ENCODE results near the gene TEX44. TPM values are rescaled to one million over a fixed set of nuclear protein-coding genes. Genes with fewer than 3 reads are reported as not detected.
"Not testable (repeated sequence)": the region's sequence is repeated elsewhere in the genome, so short reads cannot be mapped to it uniquely, and the experiment has no call there.

The TEX44 gene
- total RNA-seq, 3 donors from 2014 or later (not counting 1 experiment from before 2014, with no cell fraction given): not detected

DNA sequence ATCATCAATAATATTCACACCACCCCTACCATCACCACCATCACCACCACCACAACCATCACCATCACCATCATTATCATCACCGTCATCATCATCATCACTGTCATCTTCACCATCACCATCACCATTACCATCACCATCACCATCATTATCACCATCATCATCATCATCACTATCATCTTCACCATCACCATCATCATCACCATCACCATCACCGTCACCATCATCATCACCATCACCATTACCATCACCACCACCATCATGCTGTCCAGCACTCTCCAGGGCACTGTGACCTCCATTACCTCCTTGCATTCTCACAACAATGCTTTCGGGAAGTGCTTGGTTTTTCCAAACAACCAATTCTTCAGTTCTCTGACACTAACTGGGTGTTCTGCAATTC lies 13.1 kb upstream of the TEX44 start:
- no peaks in the 10 kb centered on the region for H3K27me3 ChIP-seq (ENCODE audit: control insufficient read depth, insufficient read depth, low read length)
- peaks cover 4 to 6% of the 10 kb centered on the region in 2 donors for H3K9me3 Mint-ChIP-seq
- no peak overlapping the region for H3K4me3 ChIP-seq (ENCODE audit: low read length)
- DNase-seq (no peak), ATAC-seq (no peak)
- H3K27me3 Mint-ChIP-seq (ENCODE audit: low read depth in 2 of 2): no peaks in the 10 kb centered on the region
- no peak overlapping the region for H3K27ac Mint-ChIP-seq
- 85% methylated on average over 3 of the region's 3 CpGs for WGBS (ENCODE audit: insufficient coverage)
- H3K36me3 ChIP-seq (ENCODE audit: control insufficient read depth, insufficient read depth, low read length): no peaks in the 10 kb centered on the region
- no peak overlapping the region for H3K27ac ChIP-seq (ENCODE audit: low read length)
- peaks cover 18 to 19% of the 10 kb centered on the region in 2 donors for H3K4me1 Mint-ChIP-seq
- H3K4me1 ChIP-seq (ENCODE audit: control insufficient read depth, insufficient read depth, low read length): peaks cover 12% of the 10 kb centered on the region
- H3K4me3 Mint-ChIP-seq: no peak overlapping the region
- TF ChIP-seq CTCF (IDR thresholded peaks at IDR 0.05): no peak
- no peaks in the 10 kb centered on the region for H3K36me3 Mint-ChIP-seq
- H3K9me3 ChIP-seq (ENCODE audit: control insufficient read depth, insufficient read depth, low read length): no peaks in the 10 kb centered on the region
- intact Hi-C loops (cut with micrococcal nuclease): no loop called here

GRCh38 chr2:231581328-231581727 lies 11.3 kb upstream of the TEX44 start:
- intact Hi-C loops (cut with micrococcal nuclease): no loop called here
- Mint-ChIP-seq H3K27ac (no peak overlapping the region), H3K36me3 (no peaks in the 10 kb centered on the region), H3K27me3 (ENCODE audit: low read depth in 2 of 2) (no peaks in the 10 kb centered on the region), H3K9me3 (peaks cover 4 to 6% of the 10 kb centered on the region in 2 donors), H3K4me3 (no peak overlapping the region), H3K4me1 (peaks cover 4 to 9% of the 10 kb centered on the region in 2 donors)
- Histone ChIP-seq H3K4me3 (ENCODE audit: low read length) (no peak overlapping the region), H3K36me3 (ENCODE audit: control insufficient read depth, insufficient read depth, low read length) (no peaks in the 10 kb centered on the region), H3K27ac (ENCODE audit: low read length) (no peak overlapping the region), H3K9me3 (ENCODE audit: control insufficient read depth, insufficient read depth, low read length) (no peaks in the 10 kb centered on the region), H3K27me3 (ENCODE audit: control insufficient read depth, insufficient read depth, low read length) (no peaks in the 10 kb centered on the region), H3K4me1 (ENCODE audit: control insufficient read depth, insufficient read depth, low read length) (peaks cover 3% of the 10 kb centered on the region)
- WGBS (ENCODE audit: insufficient coverage): 87% methylated on average over 4 of the region's 4 CpGs
- no peak for TF ChIP-seq CTCF (IDR thresholded peaks at IDR 0.05)
- ATAC-seq: no peak
- DNase-seq: no peak

DNA sequence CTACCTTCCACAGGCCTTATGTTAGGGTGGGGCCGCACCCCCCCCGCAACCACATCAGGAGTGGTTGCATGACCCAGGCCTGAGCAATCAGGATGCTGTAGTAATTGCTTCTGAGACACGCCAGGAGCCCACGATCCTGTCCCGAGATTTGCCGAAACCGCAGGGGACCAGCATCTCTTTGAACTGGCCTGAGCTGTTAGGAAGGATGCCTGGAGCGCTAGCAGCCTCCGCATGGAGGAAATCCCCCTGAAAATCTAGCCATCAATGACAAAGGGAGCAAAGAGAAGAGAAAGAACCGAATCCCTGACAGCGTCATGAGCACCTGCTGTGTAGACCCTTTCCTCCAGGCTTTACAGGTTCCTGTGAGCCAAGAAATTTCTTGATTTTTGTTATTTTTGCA lies 8.7 kb upstream of the TEX44 start:
- peaks cover 0 to 5% of the 10 kb centered on the region in 2 donors for H3K4me1 Mint-ChIP-seq

GRCh38 chr2:231587744-231588143 lies 4.9 kb upstream of the TEX44 start:
- H3K4me1 Mint-ChIP-seq; H3K27me3 Mint-ChIP-seq (ENCODE audit: low read depth in 2 of 2); H3K4me1 ChIP-seq (ENCODE audit: control insufficient read depth, insufficient read depth, low read length); DNase-seq; H3K4me3 ChIP-seq (ENCODE audit: low read length); H3K27ac Mint-ChIP-seq; H3K36me3 Mint-ChIP-seq; H3K27ac ChIP-seq (ENCODE audit: low read length); ATAC-seq; H3K9me3 ChIP-seq (ENCODE audit: control insufficient read depth, insufficient read depth, low read length); H3K36me3 ChIP-seq (ENCODE audit: control insufficient read depth, insufficient read depth, low read length); H3K27me3 ChIP-seq (ENCODE audit: control insufficient read depth, insufficient read depth, low read length); H3K9me3 Mint-ChIP-seq; intact Hi-C loops (cut with micrococcal nuclease); H3K4me3 Mint-ChIP-seq: not testable (repeated sequence)
- WGBS (ENCODE audit: insufficient coverage): 100% methylated on average over 1 of the region's 1 CpG

More for the DNA sequence above, 8.7 kb upstream of the TEX44 start:
- Histone ChIP-seq H3K4me3 (ENCODE audit: low read length) (no peak overlapping the region), H3K27me3 (ENCODE audit: control insufficient read depth, insufficient read depth, low read length) (no peaks in the 10 kb centered on the region), H3K4me1 (ENCODE audit: control insufficient read depth, insufficient read depth, low read length) (no peaks in the 10 kb centered on the region), H3K27ac (ENCODE audit: low read length) (no peak overlapping the region), H3K9me3 (ENCODE audit: control insufficient read depth, insufficient read depth, low read length) (no peaks in the 10 kb centered on the region), H3K36me3 (ENCODE audit: control insufficient read depth, insufficient read depth, low read length) (no peaks in the 10 kb centered on the region)
- no peak for TF ChIP-seq CTCF (IDR thresholded peaks at IDR 0.05)
- WGBS (ENCODE audit: insufficient coverage): 91% methylated on average over 11 of the region's 11 CpGs
- Mint-ChIP-seq H3K9me3 (peaks cover 4% of the 10 kb centered on the region in 2 donors), H3K36me3 (no peaks in the 10 kb centered on the region), H3K27ac (no peak overlapping the region), H3K27me3 (ENCODE audit: low read depth in 2 of 2) (no peaks in the 10 kb centered on the region), H3K4me3 (no peak overlapping the region)
- no peak for DNase-seq
- intact Hi-C loops (cut with micrococcal nuclease): no loop called here
- no peak for ATAC-seq
